PC-9 (cell line): ENCODE data around the gene FNDC5. TPM values are rescaled to one million over a fixed set of nuclear protein-coding genes. Genes with fewer than 3 reads are reported as not detected.

ENCODE experiments used
- BruUV-seq: library from RNA; stranded (reverse); fragments of 400-500 nt; replicated peaks from 2 replicates; lab custom pipeline; 2021; lab: Mats Ljungman, UMichigan
- CTCF ChIA-PET: fragments of 300-600 bp; sonication (Branson Sonifier 250); formaldehyde crosslinking; loops from one replicate; lab custom pipeline; 2022; ENCODE audit warnings: antibody characterized with exemption; lab: Charles Lee
- POLR2A ChIA-PET: fragments of 300-600 bp; sonication (Branson Sonifier 250); formaldehyde crosslinking; loops from one replicate; lab custom pipeline; 2022; ENCODE audit warnings: antibody characterized with exemption; ENCODE audit not compliant: unreplicated experiment; lab: Charles Lee
- DNase-seq, 2 experiments: peaks; one replicate each; pipeline versions ENCODE4 v3.0.0 to v3.0.0-alpha.2; 2015 to 2022; ENCODE audit warnings: mixed read lengths in 1 of 2
- H2AFZ ChIP-seq: fragments of 200-600 bp; sonication (generic); 2 replicates; pipeline ENCODE4 v1.8.1; 2017; ENCODE audit warnings: antibody characterized with exemption
- H3F3A ChIP-seq: fragments of 200-600 bp; sonication (generic); 2 replicates; pipeline ENCODE4 v1.8.1; 2017; ENCODE audit warnings: antibody characterized with exemption, mild to moderate bottlenecking, low read depth; ENCODE audit not compliant: insufficient read depth
- H3K27ac ChIP-seq: fragments of 200-600 bp; sonication (generic); 2 replicates; pipeline ENCODE4 v1.6.1; 2016; ENCODE audit warnings: mixed run types
- H3K27me3 ChIP-seq: fragments of 200-600 bp; sonication (generic); 2 replicates; pipeline ENCODE4 v1.6.1; 2016; ENCODE audit warnings: low read depth, mixed run types; ENCODE audit not compliant: insufficient read depth
- H3K36me3 ChIP-seq: fragments of 200-600 bp; sonication (generic); 2 replicates; pipeline ENCODE4 v1.6.1; 2016; ENCODE audit warnings: low read depth, mixed run types
- H3K4me1 ChIP-seq: fragments of 200-600 bp; sonication (generic); replicated peaks from 2 replicates; pipeline ENCODE4 v1.6.1; 2016; ENCODE audit warnings: mixed run types; ENCODE audit not compliant: insufficient read depth
- H3K4me2 ChIP-seq: fragments of 200-600 bp; sonication (generic); 2 replicates; pipeline ENCODE4 v1.6.1; 2017; ENCODE audit warnings: mixed run types
- H3K4me3 ChIP-seq: fragments of 200-600 bp; sonication (generic); 2 replicates; pipeline ENCODE4 v1.6.1; 2016; ENCODE audit warnings: mixed run types
- H3K79me2 ChIP-seq: fragments of 200-600 bp; sonication (generic); 2 replicates; pipeline ENCODE4 v1.6.1; 2017; ENCODE audit warnings: low read depth, mixed run types
- H3K9me2 ChIP-seq: fragments of 200-600 bp; sonication (generic); 2 replicates; pipeline ENCODE4 v1.8.1; 2017; ENCODE audit warnings: mild to moderate bottlenecking; ENCODE audit not compliant: insufficient read depth
- H3K9me3 ChIP-seq: fragments of 200-600 bp; sonication (generic); 2 replicates; pipeline ENCODE4 v1.8.1; 2016; ENCODE audit warnings: low read depth; ENCODE audit not compliant: insufficient read depth
- H4K20me1 ChIP-seq: fragments of 200-600 bp; sonication (generic); 2 replicates; pipeline ENCODE4 v1.8.1; 2017; ENCODE audit not compliant: insufficient read depth
- CTCF ChIP-seq: fragments of 200-600 bp; sonication (generic); conservative IDR thresholded peaks from 2 replicates; pipeline ENCODE4 v1.6.1; 2017; ENCODE audit warnings: mixed run types, antibody characterized with exemption, mild to moderate bottlenecking, moderate library complexity
- EZH2 ChIP-seq: fragments of 200-600 bp; sonication (generic); IDR thresholded peaks from 2 replicates; pipeline ENCODE4 v1.8.0; 2017; ENCODE audit warnings: antibody characterized with exemption, low read depth
- intact Hi-C: fragments of 100-400 bp; cut with micrococcal nuclease; formaldehyde crosslinking; loops from one replicate; pipeline ENCODE4 v1.10.0; 2022; ENCODE audit not compliant: unreplicated experiment
- total RNA-seq: library from RNA; stranded (reverse); gene quantifications from 2 replicates; pipeline ENCODE4 v1.2.3, GENCODE V29; 2021

FNDC5 gene
- total RNA-seq, 1 experiment from 2014 or later: not detected

GRCh38 chr1:32871364-32872191 lies 866 bp upstream of the FNDC5 start:
- Histone ChIP-seq H2AFZ (no peak overlapping the region), H4K20me1 (no peaks in the 10 kb centered on the region), H3K9me2 (no peaks in the 10 kb centered on the region), H3F3A (peaks cover 21% of the 10 kb centered on the region; the same call in 1 of the 2 replicates), H3K36me3 (no peaks in the 10 kb centered on the region), H3K4me1 (no peaks in the 10 kb centered on the region), H3K4me2 (peak overlapping the region; percentile 47; the same call in 1 of the 2 replicates), H3K27ac (no peak overlapping the region), H3K9me3 (no peaks in the 10 kb centered on the region), H3K4me3 (no peak overlapping the region; the same call in 1 of the 2 replicates), H3K27me3 (peaks cover 19% of the 10 kb centered on the region), H3K79me2 (no peaks in the 10 kb centered on the region)
- DNase-seq: no peak
- CTCF ChIA-PET: interaction anchor here (0.6 to 0.7 kb wide), 3 partner anchors 8 to 500 kb away, joined by 3 to 4 read pairs (median 3); no protein-coding TSS in a partner anchor
- TF ChIP-seq CTCF (no peak), EZH2 (no peak)
- POLR2A ChIA-PET: no interaction called here
- intact Hi-C loops: loop anchor here (1.0 to 10.0 kb wide), 4 partner anchors 159 to 603 kb away; partner anchors contain the start of gene ZSCAN20
- no TSS peak for BruUV-seq

- Histone ChIP-seq H2AFZ (no peak overlapping the region), H3F3A (peaks cover 13% of the 10 kb centered on the region; the same call in 1 of the 2 replicates), H3K27ac (no peak overlapping the region), H3K4me1 (no peaks in the 10 kb centered on the region), H3K9me2 (no peaks in the 10 kb centered on the region), H3K36me3 (no peaks in the 10 kb centered on the region), H3K9me3 (no peaks in the 10 kb centered on the region), H3K79me2 (no peaks in the 10 kb centered on the region), H3K27me3 (peaks cover 19% of the 10 kb centered on the region), H3K4me2 (peak overlapping the region; percentile 19; the same call in 1 of the 2 replicates), H3K4me3 (no peak overlapping the region), H4K20me1 (no peaks in the 10 kb centered on the region)
- CTCF ChIA-PET: no interaction called here
- POLR2A ChIA-PET: interaction anchor here (0.6 kb wide), 1 partner anchor 89 kb away, joined by 4 read pairs; no protein-coding TSS in a partner anchor
- BruUV-seq: no TSS peak
- TF ChIP-seq EZH2 (no peak), CTCF (no peak)
- no peak for DNase-seq
- intact Hi-C loops: loop anchor here (10.0 kb wide), 2 partner anchors 425 to 605 kb away; partner anchors contain the start of gene ZSCAN20
These were observed 643 bp downstream of the FNDC5 start for GRCh38 chr1:32869923-32870614.

GRCh38 chr1:32868806-32869455 lies 1.8 kb downstream of the FNDC5 start:
- intact Hi-C loops: no loop called here
- Histone ChIP-seq H3K4me1 (no peaks in the 10 kb centered on the region), H3F3A (peaks cover 11% of the 10 kb centered on the region; the same call in 1 of the 2 replicates), H3K36me3 (no peaks in the 10 kb centered on the region), H3K9me3 (no peaks in the 10 kb centered on the region), H3K4me2 (no peak overlapping the region), H3K27me3 (peaks cover 19% of the 10 kb centered on the region), H3K9me2 (no peaks in the 10 kb centered on the region), H3K79me2 (no peaks in the 10 kb centered on the region), H3K4me3 (no peak overlapping the region), H3K27ac (no peak overlapping the region), H2AFZ (no peak overlapping the region), H4K20me1 (no peaks in the 10 kb centered on the region)
- BruUV-seq: no TSS peak
- no peak for DNase-seq
- CTCF ChIA-PET: no interaction called here
- TF ChIP-seq CTCF (no peak), EZH2 (no peak)
- POLR2A ChIA-PET: no interaction called here
